Effector memory CD4-positive, alpha-beta T cell (primary cell): Measurements from ENCODE around the gene HIVEP3.

Source experiments
- DNase-seq, 3 donors: peaks; one replicate each; pipeline ENCODE4 v3.0.0-alpha.2; 2020
- H3K27ac ChIP-seq: 2 replicates; pipeline ENCODE4 v1.7.0; 2013; ENCODE audit warnings: mild to moderate bottlenecking, low read length, moderate library complexity; ENCODE audit not compliant: insufficient read depth, poor library complexity, severe bottlenecking
- H3K27me3 ChIP-seq: replicated peaks from 2 replicates; pipeline ENCODE4 v1.7.0; 2013; ENCODE audit warnings: mild to moderate bottlenecking, low read length; ENCODE audit not compliant: insufficient read depth, control insufficient read depth, poor library complexity, severe bottlenecking
- H3K36me3 ChIP-seq: 2 replicates; pipeline ENCODE4 v1.7.0; 2013; ENCODE audit warnings: mild to moderate bottlenecking, low read length, moderate library complexity; ENCODE audit not compliant: control insufficient read depth, insufficient read depth
- H3K4me1 ChIP-seq: 2 replicates; pipeline ENCODE4 v1.7.0; 2013; ENCODE audit warnings: low read length, mild to moderate bottlenecking; ENCODE audit not compliant: control insufficient read depth, insufficient read depth, poor library complexity, severe bottlenecking
- H3K4me3 ChIP-seq: 2 replicates; pipeline ENCODE4 v1.7.0; 2013; ENCODE audit warnings: low read length, low read depth, mild to moderate bottlenecking; ENCODE audit not compliant: insufficient read depth, poor library complexity, severe bottlenecking
- H3K9me3 ChIP-seq: 2 replicates; pipeline ENCODE4 v1.7.0; 2013; ENCODE audit warnings: mild to moderate bottlenecking, low read length, moderate library complexity; ENCODE audit not compliant: control insufficient read depth

The HIVEP3 gene

GRCh38 chr1:41799205-41799604 is 119.5 kb downstream of the HIVEP3 start:
- H3K27me3 ChIP-seq = no peaks in the 10 kb centered on the region
- no peaks in the 10 kb centered on the region for H3K9me3 ChIP-seq
- DNase-seq = no peak
- H3K27ac ChIP-seq = no peak overlapping the region
- H3K4me3 ChIP-seq = no peak overlapping the region
- no peaks in the 10 kb centered on the region for H3K36me3 ChIP-seq
- peaks cover 25% of the 10 kb centered on the region for H3K4me1 ChIP-seq

GRCh38 chr1:41795205-41795762 is 123.4 kb downstream of the HIVEP3 start:
- DNase-seq = no peak
- H3K4me3 ChIP-seq = no peak overlapping the region
- H3K27ac ChIP-seq = no peak overlapping the region
- no peaks in the 10 kb centered on the region for H3K27me3 ChIP-seq
- H3K9me3 ChIP-seq = no peaks in the 10 kb centered on the region
- peaks cover 22% of the 10 kb centered on the region for H3K4me1 ChIP-seq
- H3K36me3 ChIP-seq = no peaks in the 10 kb centered on the region

- Histone ChIP-seq H3K27me3 (no peaks in the 10 kb centered on the region), H3K4me3 (no peak overlapping the region), H3K4me1 (peaks cover 22% of the 10 kb centered on the region), H3K9me3 (no peaks in the 10 kb centered on the region), H3K36me3 (no peaks in the 10 kb centered on the region), H3K27ac (no peak overlapping the region)
- DNase-seq = no peak
Observed at GRCh38 chr1:41794031-41794430, 124.7 kb downstream of the HIVEP3 start.

- no peaks in the 10 kb centered on the region for H3K36me3 ChIP-seq
- DNase-seq = no peak
- no peaks in the 10 kb centered on the region for H3K27me3 ChIP-seq
- H3K27ac ChIP-seq = no peak overlapping the region
- peaks cover 22% of the 10 kb centered on the region for H3K4me1 ChIP-seq
- no peak overlapping the region for H3K4me3 ChIP-seq
- no peaks in the 10 kb centered on the region for H3K9me3 ChIP-seq
Observed at GRCh38 chr1:41792485-41792770, 126.3 kb downstream of the HIVEP3 start.

GRCh38 chr1:41791667-41792484 is 126.8 kb downstream of the HIVEP3 start:
- no peak for DNase-seq
- H3K27ac ChIP-seq = no peak overlapping the region
- H3K9me3 ChIP-seq = no peaks in the 10 kb centered on the region
- no peak overlapping the region for H3K4me3 ChIP-seq
- no peaks in the 10 kb centered on the region for H3K27me3 ChIP-seq
- H3K4me1 ChIP-seq = peaks cover 22% of the 10 kb centered on the region
- H3K36me3 ChIP-seq = no peaks in the 10 kb centered on the region

GRCh38 chr1:41790351-41790750 is 128.4 kb downstream of the HIVEP3 start:
- no peak for DNase-seq
- H3K9me3 ChIP-seq = no peaks in the 10 kb centered on the region
- H3K4me1 ChIP-seq = peaks cover 22% of the 10 kb centered on the region
- no peaks in the 10 kb centered on the region for H3K36me3 ChIP-seq
- no peaks in the 10 kb centered on the region for H3K27me3 ChIP-seq
- no peak overlapping the region for H3K4me3 ChIP-seq
- H3K27ac ChIP-seq = no peak overlapping the region

GRCh38 chr1:41789661-41790330 is 128.9 kb downstream of the HIVEP3 start:
- no peaks in the 10 kb centered on the region for H3K9me3 ChIP-seq
- peaks cover 22% of the 10 kb centered on the region for H3K4me1 ChIP-seq
- H3K4me3 ChIP-seq = no peak overlapping the region
- H3K27ac ChIP-seq = no peak overlapping the region
- H3K36me3 ChIP-seq = no peaks in the 10 kb centered on the region
- DNase-seq = no peak
- H3K27me3 ChIP-seq = no peaks in the 10 kb centered on the region

GRCh38 chr1:41788427-41788826 is 130.3 kb downstream of the HIVEP3 start:
- H3K36me3 ChIP-seq = no peaks in the 10 kb centered on the region

GRCh38 chr1:41784531-41785274 is 134.0 kb downstream of the HIVEP3 start:
- Histone ChIP-seq H3K4me1 (no peaks in the 10 kb centered on the region), H3K4me3 (no peak overlapping the region), H3K27ac (no peak overlapping the region), H3K27me3 (no peaks in the 10 kb centered on the region), H3K9me3 (no peaks in the 10 kb centered on the region), H3K36me3 (no peaks in the 10 kb centered on the region)
- no peak for DNase-seq

More at GRCh38 chr1:41788427-41788826, 130.3 kb downstream of the HIVEP3 start:
- no peaks in the 10 kb centered on the region for H3K27me3 ChIP-seq
- DNase-seq = no peak
- no peaks in the 10 kb centered on the region for H3K9me3 ChIP-seq
- no peak overlapping the region for H3K4me3 ChIP-seq
- H3K27ac ChIP-seq = no peak overlapping the region
- H3K4me1 ChIP-seq = peaks cover 22% of the 10 kb centered on the region
